Measurements from ENCODE around the gene TMEM147. TPM values are rescaled to one million over a fixed set of nuclear protein-coding genes. Genes with fewer than 3 reads are reported as not detected.
A peak's percentile ranks its signal among the peaks of the same experiment; 100 is the strongest.

TMEM147 gene
- total and polyA plus RNA-seq, 2 of the 13 experiments (the other 11 are each of a cell fraction or from before 2014, with no cell fraction given), result 141 to 176 TPM

DNA sequence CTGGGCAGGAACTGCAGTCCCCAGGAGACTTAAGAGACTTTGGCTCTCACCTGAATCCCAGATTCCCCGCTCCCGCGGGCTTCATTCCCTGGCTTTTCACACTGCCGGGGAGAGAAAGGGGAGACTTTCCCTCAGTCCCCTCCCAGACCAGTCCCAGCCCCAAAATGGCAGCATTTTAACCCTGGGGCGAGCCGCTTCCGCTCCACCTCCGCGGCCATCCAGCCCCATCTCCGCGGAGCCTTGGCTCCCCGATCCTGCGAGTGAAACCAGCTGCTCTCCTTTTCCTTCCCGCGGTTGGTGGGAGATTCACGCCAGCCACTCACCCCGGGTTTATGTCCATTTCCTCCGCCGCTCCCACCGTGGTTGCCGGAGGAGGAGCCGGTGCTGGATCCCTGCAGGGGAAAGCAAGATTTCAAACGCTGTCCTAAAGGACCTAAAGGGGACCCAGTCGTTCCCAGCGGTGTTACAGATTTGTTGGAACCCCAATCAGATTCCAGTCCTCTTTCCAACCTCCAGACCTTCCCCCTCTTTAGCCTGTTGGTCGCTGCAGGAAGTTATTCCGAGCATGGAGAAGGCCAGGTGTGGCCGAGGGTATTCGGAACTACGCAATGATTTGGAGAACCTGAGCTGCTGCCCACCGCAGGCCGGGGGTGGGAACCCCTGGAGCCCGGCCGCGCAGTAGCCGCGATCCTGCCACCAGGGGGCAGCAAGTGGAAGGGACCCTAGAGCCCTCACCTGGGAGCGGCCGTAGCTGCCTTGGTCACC lies 35.4 kb upstream of the TMEM147 start (continued):
- TF ChIP-seq, protein P1, sequence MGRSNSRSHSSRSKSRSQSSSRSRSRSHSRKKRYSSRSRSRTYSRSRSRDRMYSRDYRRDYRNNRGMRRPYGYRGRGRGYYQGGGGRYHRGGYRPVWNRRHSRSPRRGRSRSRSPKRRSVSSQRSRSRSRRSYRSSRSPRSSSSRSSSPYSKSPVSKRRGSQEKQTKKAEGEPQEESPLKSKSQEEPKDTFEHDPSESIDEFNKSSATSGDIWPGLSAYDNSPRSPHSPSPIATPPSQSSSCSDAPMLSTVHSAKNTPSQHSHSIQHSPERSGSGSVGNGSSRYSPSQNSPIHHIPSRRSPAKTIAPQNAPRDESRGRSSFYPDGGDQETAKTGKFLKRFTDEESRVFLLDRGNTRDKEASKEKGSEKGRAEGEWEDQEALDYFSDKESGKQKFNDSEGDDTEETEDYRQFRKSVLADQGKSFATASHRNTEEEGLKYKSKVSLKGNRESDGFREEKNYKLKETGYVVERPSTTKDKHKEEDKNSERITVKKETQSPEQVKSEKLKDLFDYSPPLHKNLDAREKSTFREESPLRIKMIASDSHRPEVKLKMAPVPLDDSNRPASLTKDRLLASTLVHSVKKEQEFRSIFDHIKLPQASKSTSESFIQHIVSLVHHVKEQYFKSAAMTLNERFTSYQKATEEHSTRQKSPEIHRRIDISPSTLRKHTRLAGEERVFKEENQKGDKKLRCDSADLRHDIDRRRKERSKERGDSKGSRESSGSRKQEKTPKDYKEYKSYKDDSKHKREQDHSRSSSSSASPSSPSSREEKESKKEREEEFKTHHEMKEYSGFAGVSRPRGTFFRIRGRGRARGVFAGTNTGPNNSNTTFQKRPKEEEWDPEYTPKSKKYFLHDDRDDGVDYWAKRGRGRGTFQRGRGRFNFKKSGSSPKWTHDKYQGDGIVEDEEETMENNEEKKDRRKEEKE (IDR thresholded peaks at IDR 0.05), result no peak
- TF ChIP-seq HMG20A (CRISPR knock-in tag; IDR thresholded peaks at IDR 0.05; ENCODE audit: borderline replicate concordance) (0 out of 2 replicates have a peak, but pooled peaks have one; percentile 13), ZNF260 (CRISPR knock-in tag; IDR thresholded peaks at IDR 0.05; ENCODE audit: borderline replicate concordance, low read depth) (no peak), ZNF350 (CRISPR knock-in tag; IDR thresholded peaks at IDR 0.05; ENCODE audit: borderline replicate concordance, low read depth) (peak; percentile 65; the same call in 1 of the 2 replicates), ZKSCAN8 (CRISPR knock-in tag; IDR thresholded peaks at IDR 0.05; ENCODE audit: borderline replicate concordance) (no peak), CENPT (CRISPR knock-in tag; IDR thresholded peaks at IDR 0.05; ENCODE audit: low read depth) (no peak), FOXA3 (CRISPR knock-in tag; IDR thresholded peaks at IDR 0.05) (no peak; the same call in 1 of the 2 replicates)
- TF ChIP-seq, protein P2, sequence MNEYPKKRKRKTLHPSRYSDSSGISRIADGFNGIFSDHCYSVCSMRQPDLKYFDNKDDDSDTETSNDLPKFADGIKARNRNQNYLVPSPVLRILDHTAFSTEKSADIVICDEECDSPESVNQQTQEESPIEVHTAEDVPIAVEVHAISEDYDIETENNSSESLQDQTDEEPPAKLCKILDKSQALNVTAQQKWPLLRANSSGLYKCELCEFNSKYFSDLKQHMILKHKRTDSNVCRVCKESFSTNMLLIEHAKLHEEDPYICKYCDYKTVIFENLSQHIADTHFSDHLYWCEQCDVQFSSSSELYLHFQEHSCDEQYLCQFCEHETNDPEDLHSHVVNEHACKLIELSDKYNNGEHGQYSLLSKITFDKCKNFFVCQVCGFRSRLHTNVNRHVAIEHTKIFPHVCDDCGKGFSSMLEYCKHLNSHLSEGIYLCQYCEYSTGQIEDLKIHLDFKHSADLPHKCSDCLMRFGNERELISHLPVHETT (CRISPR knock-in tag; conservative IDR thresholded peaks at IDR 0.05), result peak; percentile 53; the same call in 1 of the 2 replicates
- TF ChIP-seq, protein P3, sequence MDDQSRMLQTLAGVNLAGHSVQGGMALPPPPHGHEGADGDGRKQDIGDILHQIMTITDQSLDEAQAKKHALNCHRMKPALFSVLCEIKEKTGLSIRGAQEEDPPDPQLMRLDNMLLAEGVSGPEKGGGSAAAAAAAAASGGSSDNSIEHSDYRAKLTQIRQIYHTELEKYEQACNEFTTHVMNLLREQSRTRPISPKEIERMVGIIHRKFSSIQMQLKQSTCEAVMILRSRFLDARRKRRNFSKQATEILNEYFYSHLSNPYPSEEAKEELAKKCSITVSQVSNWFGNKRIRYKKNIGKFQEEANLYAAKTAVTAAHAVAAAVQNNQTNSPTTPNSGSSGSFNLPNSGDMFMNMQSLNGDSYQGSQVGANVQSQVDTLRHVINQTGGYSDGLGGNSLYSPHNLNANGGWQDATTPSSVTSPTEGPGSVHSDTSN (CRISPR knock-in tag; IDR thresholded peaks at IDR 0.05; ENCODE audit: borderline replicate concordance), result no peak; the same call in 1 of the 2 replicates
- TF ChIP-seq, protein P4, sequence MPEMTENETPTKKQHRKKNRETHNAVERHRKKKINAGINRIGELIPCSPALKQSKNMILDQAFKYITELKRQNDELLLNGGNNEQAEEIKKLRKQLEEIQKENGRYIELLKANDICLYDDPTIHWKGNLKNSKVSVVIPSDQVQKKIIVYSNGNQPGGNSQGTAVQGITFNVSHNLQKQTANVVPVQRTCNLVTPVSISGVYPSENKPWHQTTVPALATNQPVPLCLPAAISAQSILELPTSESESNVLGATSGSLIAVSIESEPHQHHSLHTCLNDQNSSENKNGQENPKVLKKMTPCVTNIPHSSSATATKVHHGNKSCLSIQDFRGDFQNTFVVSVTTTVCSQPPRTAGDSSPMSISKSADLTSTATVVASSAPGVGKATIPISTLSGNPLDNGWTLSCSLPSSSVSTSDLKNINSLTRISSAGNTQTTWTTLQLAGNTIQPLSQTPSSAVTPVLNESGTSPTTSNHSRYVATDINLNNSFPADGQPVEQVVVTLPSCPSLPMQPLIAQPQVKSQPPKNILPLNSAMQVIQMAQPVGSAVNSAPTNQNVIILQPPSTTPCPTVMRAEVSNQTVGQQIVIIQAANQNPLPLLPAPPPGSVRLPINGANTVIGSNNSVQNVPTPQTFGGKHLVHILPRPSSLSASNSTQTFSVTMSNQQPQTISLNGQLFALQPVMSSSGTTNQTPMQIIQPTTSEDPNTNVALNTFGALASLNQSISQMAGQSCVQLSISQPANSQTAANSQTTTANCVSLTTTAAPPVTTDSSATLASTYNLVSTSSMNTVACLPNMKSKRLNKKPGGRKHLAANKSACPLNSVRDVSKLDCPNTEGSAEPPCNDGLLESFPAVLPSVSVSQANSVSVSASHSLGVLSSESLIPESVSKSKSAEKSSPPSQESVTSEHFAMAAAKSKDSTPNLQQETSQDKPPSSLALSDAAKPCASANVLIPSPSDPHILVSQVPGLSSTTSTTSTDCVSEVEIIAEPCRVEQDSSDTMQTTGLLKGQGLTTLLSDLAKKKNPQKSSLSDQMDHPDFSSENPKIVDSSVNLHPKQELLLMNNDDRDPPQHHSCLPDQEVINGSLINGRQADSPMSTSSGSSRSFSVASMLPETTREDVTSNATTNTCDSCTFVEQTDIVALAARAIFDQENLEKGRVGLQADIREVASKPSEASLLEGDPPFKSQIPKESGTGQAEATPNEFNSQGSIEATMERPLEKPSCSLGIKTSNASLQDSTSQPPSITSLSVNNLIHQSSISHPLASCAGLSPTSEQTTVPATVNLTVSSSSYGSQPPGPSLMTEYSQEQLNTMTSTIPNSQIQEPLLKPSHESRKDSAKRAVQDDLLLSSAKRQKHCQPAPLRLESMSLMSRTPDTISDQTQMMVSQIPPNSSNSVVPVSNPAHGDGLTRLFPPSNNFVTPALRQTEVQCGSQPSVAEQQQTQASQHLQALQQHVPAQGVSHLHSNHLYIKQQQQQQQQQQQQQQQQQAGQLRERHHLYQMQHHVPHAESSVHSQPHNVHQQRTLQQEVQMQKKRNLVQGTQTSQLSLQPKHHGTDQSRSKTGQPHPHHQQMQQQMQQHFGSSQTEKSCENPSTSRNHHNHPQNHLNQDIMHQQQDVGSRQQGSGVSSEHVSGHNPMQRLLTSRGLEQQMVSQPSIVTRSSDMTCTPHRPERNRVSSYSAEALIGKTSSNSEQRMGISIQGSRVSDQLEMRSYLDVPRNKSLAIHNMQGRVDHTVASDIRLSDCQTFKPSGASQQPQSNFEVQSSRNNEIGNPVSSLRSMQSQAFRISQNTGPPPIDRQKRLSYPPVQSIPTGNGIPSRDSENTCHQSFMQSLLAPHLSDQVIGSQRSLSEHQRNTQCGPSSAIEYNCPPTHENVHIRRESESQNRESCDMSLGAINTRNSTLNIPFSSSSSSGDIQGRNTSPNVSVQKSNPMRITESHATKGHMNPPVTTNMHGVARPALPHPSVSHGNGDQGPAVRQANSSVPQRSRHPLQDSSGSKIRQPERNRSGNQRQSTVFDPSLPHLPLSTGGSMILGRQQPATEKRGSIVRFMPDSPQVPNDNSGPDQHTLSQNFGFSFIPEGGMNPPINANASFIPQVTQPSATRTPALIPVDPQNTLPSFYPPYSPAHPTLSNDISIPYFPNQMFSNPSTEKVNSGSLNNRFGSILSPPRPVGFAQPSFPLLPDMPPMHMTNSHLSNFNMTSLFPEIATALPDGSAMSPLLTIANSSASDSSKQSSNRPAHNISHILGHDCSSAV (CRISPR knock-in tag; IDR thresholded peaks at IDR 0.05; ENCODE audit: borderline replicate concordance), result no peak
- TF ChIP-seq, protein P5, sequence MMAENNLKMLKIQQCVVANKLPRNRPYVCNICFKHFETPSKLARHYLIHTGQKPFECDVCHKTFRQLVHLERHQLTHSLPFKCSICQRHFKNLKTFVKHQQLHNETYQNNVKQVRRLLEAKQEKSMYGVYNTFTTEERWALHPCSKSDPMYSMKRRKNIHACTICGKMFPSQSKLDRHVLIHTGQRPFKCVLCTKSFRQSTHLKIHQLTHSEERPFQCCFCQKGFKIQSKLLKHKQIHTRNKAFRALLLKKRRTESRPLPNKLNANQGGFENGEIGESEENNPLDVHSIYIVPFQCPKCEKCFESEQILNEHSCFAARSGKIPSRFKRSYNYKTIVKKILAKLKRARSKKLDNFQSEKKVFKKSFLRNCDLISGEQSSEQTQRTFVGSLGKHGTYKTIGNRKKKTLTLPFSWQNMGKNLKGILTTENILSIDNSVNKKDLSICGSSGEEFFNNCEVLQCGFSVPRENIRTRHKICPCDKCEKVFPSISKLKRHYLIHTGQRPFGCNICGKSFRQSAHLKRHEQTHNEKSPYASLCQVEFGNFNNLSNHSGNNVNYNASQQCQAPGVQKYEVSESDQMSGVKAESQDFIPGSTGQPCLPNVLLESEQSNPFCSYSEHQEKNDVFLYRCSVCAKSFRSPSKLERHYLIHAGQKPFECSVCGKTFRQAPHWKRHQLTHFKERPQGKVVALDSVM (CRISPR knock-in tag; IDR thresholded peaks at IDR 0.05), result no peak

All from HepG2 (cell line).